Measurements from ENCODE around the gene RPL12. TPM values are rescaled to one million over a fixed set of nuclear protein-coding genes. Genes with fewer than 3 reads are reported as not detected.

RPL12 gene
- total and polyA plus RNA-seq, 9 of the 15 experiments (the other 6 are each of a cell fraction or from before 2014, with no cell fraction given): 1,614 to 4,558 (median 2,531) TPM

DNA sequence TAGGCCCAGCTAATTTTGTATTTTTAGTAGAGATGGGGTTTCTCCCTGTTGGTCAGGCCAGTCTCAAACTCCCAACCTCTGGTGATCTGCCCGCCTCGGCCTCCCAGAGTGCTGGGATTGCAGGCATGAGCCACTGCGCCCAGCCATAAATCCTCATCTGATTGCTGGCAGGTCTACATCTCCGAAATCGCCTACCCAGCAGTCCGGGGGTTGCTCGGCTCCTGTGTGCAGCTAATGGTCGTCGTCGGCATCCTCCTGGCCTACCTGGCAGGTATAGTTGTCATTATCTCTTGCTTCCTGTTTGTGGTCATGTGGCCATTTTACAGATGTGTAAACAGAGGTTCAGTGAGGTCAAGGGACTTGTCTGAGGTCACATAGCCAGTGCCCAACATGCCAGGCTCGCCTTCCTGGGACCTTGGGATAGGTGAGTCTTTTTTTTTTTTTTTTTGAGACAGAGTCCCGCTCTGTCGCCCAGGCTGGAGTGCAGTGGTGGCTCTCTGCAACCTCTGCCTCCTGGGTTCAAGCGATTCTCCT is 51.4 kb downstream of the RPL12 start:
- DNase-seq (ENCODE audit: extremely low read depth in 1 of 4, low spot score in 3 of 4) (no peak), ATAC-seq (no peak), FAIRE-seq (no peak)
- no peaks in the 10 kb centered on the region for H3K9me3 ChIP-seq (replicated peaks; ENCODE audit: control insufficient read depth, insufficient read depth, low read depth, low read length)
- H3K4me3 ChIP-seq: no peak overlapping the region
- WGBS (ENCODE audit: insufficient coverage, low coverage, missing lambda C conversion rate): 88% methylated on average over 13 of the region's 14 CpGs
- no peaks in the 10 kb centered on the region; a peak in 1 of 5 replicates for H3K27me3 ChIP-seq (ENCODE audit: control insufficient read depth in 2 of 2, insufficient read depth in 2 of 2, low read length in 2 of 2)
- H3K9me1 ChIP-seq (ENCODE audit: control insufficient read depth, insufficient read depth, low read length): no peaks in the 10 kb centered on the region
- H2AFZ ChIP-seq (ENCODE audit: low read depth, low read length): no peak overlapping the region
- no peak overlapping the region for H3K27ac ChIP-seq (ENCODE audit: extremely low read depth, low read depth, low read length)
- no TSS peak for BruUV-seq (replicated peaks)
- intact Hi-C loops (cut with micrococcal nuclease) (loop anchor here (5.0 kb wide), 1 partner anchor 183 kb away; no protein-coding TSS in a partner anchor), in situ Hi-C loops (cut with MboI) (no loop called here)
- no peaks in the 10 kb centered on the region for H3K36me3 ChIP-seq (ENCODE audit: control insufficient read depth, insufficient read depth, low read length)
- no peak overlapping the region for H3K9ac ChIP-seq (ENCODE audit: insufficient read depth in 1 of 2, low read depth in 2 of 2, low read length in 2 of 2)
- ChIA-PET CTCF (ENCODE audit: low intra/inter-chr PET ratio) (no interaction called here), POLR2A (interaction anchor here (1.3 to 1.6 kb wide), 2 partner anchors 10 to 51 kb away, joined by 3 to 10 read pairs; no protein-coding TSS in a partner anchor)
- TF ChIP-seq ESRRA (IDR thresholded peaks at IDR 0.05; ENCODE audit: borderline replicate concordance, low read depth) (peak; percentile 77), ETV1 (tag; conservative IDR thresholded peaks at IDR 0.05; ENCODE audit: low read depth) (0 out of 2 replicates have a peak, but pooled peaks have one; percentile 35), KDM1A (IDR thresholded peaks at IDR 0.05) (0 out of 4 replicates have a peak, but pooled peaks of 1 of the 2 experiments have one; percentile 40), GABPA (tag; conservative IDR thresholded peaks at IDR 0.05; ENCODE audit: low read depth) (no peak), BCOR (IDR thresholded peaks at IDR 0.05) (peak; percentile 87), RBM25 (IDR thresholded peaks at IDR 0.05; ENCODE audit: low read depth, low read length, severe bottlenecking) (peak; percentile 72), ZNF175 (CRISPR knock-in tag; IDR thresholded peaks at IDR 0.05; ENCODE audit: low read depth) (no peak), CBX3 (IDR thresholded peaks at IDR 0.05; ENCODE audit: borderline replicate concordance in 1 of 2, low read length in 2 of 2) (no peak)
- H3K79me2 ChIP-seq (ENCODE audit: control insufficient read depth, insufficient read depth, low read length): no peaks in the 10 kb centered on the region
- peaks cover 17 to 41% of the 10 kb centered on the region in 2 experiments; a peak in 3 of 5 replicates for H3K4me1 ChIP-seq (replicated peaks in 1 of 2; ENCODE audit: control insufficient read depth in 2 of 2, insufficient read depth in 2 of 2, low read length in 2 of 2)
- H3K4me2 ChIP-seq (ENCODE audit: insufficient read depth, low read length): no peak overlapping the region
- peaks cover 4% of the 10 kb centered on the region; the same call in 1 of the 2 replicates for H4K20me1 ChIP-seq (replicated peaks; ENCODE audit: control insufficient read depth, insufficient read depth, low read length)

Measured in K562 (cell line).